NCI-H2171 (cell line): Measurements from ENCODE around the gene BNC2.

ENCODE experiments used
- DNase-seq: peaks from one replicate; lab custom pipeline; 2025; lab: John Stamatoyannopoulos, UW

BNC2 gene

DNA sequence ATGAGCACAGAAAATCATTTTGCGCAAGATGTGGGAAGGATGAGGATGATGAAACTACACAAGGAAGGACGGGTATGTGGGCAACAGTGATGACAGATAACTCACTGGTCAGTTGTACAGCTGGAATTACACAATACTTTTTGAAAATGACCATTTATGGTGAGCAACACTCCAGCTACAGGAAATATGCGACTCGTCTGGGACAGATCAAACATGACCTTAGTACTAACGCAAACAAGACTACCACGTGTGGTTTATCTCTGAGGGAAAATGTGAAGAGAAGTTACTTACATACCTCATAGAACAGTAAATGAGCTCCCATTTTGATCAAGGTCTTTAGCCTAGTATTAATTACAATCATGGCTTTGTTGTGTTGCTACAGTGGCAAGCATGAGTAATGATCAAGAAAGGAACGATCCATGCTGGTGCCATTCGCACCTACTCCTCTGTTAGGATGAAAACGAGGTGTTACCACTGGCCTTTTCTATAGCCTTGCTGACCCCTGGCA is 456.9 kb downstream of the BNC2 start:
- no peak for DNase-seq

DNA sequence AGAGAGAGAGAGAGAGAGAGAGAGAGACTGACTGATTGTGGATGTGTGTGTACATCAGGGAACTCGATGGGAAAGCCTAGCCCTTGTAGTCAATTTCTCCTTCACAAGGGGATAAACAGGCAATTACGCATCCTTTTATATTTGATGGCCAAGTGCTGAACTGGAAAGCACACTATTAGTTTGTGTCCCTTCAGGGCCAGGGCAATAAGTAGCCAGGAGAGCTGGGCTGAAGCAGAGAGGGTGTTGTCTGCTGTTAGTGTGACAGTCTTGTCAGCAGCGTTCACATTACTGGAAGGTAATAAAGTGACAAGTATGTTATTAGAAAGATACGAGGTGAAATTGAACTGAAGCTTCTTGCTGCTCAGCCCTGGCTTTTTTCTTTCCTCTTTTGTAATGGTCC is 457.7 kb downstream of the BNC2 start:
- DNase-seq = no peak

DNA sequence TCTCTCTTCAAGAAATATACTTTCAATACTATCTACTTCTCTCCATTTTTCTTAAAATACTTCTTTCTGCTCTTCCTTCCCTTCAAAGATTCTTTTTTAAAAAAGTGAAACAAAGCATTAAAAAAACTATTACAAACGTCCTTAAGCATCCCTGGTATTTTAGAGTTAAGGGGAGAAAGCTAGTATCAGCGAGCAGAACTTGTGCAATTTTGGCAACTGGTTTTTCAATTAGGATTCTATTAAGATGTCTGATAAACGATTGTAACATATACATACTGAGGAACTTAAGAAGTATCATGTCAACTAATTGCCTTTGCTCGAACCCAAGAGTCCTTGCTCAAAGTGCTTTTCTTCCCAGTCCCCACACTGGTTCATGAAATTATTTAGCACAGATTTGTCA is 459.2 kb downstream of the BNC2 start:
- no peak for DNase-seq

DNA sequence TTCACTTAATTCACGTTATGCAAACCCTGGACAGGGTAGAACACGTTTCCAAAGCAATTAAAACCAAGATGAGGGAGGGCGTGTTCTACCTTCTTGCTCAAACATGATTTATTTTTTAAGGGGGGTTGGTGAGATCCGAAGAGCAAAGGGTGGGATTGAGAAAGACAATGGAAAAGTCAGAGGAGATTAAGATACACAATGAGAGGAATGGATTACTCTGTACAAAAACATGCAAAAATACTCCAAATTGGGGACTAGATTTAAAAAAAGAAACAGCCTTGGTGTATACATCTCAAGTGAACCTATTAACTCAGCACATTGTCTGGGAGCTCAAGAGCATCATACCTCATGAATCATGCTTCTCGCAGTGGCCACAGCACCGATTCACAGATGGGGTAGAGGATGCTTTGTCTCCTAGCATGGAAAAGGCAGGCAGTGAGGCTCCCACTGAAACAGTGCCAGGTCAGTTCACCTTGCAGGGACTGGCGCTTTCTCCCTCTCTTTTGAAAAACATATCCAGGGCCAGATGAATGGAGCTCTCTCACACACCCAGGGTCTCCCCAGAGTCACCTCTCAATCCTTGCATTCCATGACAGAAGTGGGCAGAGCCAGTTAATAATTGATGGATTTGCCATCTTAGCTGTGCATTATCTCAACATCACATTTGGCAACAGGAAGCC is 459.7 kb downstream of the BNC2 start:
- no peak for DNase-seq

DNA sequence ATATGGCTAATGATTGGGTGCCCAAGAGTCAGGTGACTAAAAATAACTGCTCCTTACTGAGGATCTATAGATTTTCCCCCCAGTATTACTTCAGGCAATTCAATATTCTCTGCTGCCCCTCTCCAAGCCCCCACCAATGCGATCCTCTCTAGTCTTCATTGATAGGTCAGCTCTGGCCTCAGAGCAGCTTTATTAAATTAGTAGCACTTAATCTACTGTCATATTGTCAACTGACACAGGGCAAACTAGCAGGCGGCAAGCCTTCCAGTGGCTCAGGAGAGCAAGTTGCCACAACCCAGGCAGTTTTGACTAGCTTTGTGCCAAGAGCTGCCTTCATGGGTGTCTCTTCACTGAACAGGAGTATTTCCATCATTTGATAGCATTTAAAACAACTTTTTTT is 462.9 kb downstream of the BNC2 start:
- no peak for DNase-seq

DNA sequence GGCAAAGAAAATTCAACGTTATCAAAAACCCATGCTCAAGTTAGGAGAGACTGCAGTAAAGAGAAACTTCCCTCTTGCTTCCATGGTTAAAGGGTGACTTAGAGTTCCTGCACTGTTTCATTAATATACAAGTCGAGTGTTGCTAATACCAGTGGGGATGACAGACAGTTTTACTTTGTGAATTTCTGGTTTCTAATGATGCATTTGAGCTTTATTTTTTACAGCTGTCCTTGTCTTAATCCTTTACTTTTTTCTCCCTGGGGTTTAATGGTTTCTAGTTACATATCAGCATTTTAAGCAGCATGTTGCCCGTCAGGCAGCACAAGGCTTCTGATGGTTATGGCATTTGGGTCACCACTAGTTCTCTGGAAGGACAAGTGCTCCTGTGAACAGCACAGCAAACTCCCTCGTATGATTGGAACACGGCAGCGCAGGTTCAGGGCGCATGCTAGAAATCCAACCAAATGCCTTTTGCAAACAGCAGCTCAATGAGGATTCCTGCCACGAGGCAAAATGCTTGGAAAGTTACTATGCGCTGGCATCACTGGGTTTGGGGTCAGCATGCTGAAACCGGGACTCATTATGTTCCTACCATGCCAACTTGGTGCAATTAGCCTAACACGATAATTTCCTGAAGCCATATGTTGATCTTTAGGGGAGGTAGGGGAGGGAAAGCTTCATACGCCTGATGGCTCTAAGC is 463.8 kb downstream of the BNC2 start:
- no peak for DNase-seq

DNA sequence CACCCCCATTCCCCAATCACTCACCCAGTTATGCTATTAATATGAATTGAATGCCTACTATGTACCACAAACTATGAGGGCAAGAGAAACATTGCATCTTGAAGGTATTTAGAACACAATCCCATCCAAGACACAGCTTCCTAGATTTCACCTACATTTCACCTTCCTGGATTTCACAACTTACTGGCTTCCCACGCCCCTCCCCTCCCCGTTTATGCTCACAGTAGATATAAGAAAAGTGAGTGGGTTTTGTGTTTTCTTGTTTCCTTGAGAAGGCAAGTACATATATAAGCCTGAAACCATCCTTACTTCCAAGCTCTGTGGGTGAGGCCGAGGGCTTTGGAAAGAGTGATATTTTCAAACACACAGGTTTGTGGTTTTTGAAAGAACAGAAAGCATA is 465.0 kb downstream of the BNC2 start:
- DNase-seq = no peak

DNA sequence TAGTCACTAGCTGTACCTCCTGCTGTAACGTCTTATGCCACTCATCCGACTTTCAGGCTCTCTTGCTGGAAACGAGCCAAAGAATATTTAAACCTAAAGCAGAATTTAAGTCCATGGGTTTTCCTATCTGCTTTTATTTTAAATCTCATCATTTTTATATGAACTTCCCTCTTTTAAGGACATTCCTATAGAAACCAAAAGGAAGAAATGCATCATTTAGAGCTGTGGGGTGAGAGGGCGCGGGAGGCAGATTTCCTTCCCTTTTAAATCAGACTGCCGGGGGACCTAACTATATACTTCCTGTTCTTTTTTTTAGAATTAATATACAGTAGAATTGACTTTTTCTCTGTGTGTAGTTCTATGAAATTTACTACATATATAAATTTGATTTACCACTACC is 468.8 kb downstream of the BNC2 start:
- no peak for DNase-seq

DNA sequence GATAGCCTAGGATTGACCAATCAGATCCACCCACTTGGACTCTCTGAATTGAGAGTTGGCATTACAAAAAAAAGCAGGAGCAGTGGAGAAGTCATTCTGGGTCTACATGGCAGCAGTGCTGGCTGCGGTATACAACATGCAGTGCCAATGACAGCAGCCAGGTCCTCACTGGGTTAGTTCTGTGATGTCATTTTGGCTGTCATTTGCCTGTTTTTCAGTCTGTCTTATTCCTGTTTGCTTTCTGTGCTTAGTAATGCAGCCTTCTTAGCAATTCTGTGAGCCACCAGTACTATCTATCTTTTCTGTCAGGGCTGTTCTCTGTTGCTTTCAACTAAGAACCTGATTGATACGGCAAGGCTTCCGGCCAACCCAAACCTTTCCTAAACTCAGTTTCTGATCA is 471.8 kb downstream of the BNC2 start:
- no peak for DNase-seq

DNA sequence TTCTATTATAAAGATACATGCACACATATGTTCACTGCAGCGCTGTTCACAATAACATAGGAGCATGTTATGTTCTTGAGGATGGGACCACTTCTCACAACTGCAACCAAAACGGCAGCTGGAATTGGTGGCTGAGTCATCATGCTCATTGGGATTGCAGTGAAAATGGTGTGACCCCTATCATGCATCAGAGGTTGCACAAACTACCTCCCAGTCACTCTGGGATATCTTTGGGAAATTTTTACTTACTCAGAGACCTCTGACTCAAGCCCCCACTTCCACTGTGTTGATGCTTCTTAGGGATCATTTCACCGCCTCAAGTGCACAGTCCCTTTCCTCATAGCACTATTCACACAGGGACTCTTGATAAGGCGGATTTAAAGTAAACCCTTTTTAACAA is 474.1 kb downstream of the BNC2 start:
- no peak for DNase-seq

DNA sequence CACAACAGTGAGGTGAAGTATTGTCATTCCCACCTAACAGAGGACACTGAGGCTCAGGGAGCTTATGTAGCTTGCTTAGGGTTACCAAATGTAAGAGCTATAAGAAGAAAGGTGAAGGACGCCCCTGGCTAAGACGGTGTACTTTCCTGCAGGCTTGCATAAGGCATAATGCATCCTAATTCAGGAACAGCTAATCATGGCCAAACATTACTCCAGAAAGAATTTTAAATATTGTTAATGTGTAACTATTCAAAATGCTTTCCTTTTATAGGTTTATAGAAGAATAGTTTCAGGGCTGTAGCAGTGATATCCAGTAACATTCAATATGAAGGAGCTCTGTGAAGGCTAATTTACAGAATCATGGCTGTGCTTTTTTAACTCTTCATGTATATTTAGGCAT is 479.1 kb downstream of the BNC2 start:
- DNase-seq = no peak

DNA sequence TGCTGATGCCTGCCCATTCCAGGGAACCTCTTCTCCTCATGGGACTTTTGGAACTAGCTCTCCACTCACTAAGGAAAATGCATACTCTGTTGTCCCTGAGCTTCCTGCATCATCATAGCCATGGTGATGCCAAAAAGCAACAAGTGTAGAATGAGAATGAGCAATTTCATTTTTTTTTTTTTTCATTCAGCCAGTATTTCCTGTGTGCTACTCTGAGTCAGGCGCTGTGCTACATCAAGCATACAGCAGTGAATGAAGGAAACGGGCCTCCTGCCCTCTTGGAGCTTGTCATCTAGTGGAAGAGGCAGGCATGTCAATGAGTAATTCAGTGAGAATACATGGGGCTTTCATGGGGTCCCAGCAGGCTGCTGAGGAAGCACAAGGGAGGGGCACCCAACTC is 483.1 kb downstream of the BNC2 start:
- no peak for DNase-seq

DNA sequence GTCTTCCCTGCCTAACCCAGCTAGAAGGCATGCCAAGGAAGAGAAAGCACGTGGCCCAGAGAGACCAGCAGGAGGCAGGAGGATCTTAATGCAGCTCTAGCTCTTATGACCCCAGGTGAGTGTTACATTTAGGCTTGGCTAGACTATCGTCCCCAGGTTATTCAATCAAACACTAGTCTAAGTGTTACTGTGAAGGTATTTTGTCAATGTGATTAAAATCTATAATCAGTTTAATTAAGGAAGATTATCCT is 483.7 kb downstream of the BNC2 start:
- DNase-seq = no peak

DNA sequence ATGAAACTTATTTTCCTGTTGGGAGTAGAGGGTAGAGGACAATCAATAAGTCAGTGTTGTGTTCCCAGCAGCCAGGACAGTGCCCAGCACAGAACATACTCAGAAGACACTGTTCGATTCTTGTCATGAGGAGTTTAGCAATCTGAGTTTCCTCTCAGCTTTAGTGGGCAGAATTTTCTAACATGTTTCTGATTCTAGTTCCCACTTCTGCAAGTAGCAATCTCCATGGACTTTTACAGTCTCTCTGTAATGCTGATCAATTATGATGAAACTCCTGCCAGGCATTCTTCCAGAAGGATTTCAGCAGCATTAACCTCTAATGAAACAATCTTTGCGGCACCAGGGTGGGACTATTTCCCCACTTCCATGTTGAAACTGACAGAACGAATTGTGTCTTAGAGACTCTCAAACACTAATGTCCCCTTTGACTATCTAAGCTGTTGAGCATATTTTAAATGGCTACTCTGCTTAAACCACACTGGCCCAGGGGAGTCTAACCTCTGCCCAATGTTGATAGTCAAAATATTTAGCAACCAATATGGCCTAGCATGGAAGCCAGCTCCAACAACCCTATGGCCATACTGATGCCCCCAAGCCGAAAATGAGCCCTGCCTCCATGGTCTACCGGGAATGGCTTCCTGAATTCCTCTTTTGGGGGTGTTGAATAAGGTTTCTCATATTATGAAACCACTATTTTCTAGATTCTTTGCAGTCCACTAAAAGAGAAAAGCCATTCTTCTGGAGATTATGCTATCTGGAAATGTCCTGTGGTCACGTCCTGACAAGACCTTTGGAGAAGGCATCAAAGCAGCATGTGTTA is 484.3 kb downstream of the BNC2 start:
- no peak for DNase-seq

DNA sequence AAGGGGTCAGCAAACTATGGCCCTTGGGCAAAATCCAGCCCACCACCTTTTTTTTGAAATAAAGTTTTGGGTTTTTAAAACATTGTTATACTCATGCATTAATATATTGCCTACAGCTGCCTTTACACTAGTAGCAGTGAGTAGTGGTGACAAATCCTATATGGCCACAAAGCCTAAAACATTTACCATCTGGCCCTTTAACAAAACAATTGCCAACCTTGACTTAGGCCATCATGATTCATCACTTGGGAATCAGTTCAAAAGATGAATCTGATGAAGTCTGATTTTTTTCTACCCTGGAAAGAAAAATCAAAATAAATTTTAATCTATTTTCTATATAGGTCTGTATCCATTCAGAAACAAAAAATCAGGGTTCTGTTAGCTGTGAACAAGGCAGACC is 484.9 kb downstream of the BNC2 start:
- DNase-seq = no peak

DNA sequence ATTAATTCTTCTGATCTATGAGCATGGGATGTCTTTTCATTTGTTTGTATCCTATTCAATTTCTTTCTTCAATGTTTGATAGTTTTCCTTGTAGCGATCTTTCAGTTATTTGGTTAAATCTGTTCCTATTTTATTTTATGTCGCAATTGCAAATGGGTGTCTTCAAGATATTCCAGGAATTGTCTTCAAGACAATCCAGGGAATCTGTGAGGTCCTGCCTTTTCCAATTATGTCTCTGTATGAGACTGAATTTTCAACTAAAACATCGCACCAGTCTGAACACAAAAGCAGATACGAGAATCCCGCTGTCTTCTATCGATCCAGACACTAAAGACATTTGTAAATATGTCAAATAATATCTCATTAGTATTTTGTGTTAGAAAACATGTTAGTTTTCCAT is 485.5 kb downstream of the BNC2 start:
- DNase-seq = no peak

DNA sequence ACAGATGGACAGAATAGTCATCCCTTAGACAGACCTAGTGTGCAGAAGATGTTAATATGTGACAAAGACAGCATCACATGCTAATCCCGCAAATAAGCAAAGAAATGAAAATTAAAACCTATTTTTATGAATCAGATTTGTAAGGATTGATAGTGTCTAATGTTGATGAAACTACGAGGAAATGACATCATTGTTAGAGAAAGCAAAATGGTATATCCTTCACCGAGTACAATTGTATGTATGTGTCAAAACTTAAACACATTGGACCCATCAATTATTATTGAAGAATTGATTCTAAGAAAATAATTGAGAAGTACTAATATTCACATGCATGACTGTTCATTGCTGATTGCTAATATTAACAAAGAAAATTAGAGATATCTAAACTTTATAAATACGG is 493.2 kb downstream of the BNC2 start:
- DNase-seq = no peak

DNA sequence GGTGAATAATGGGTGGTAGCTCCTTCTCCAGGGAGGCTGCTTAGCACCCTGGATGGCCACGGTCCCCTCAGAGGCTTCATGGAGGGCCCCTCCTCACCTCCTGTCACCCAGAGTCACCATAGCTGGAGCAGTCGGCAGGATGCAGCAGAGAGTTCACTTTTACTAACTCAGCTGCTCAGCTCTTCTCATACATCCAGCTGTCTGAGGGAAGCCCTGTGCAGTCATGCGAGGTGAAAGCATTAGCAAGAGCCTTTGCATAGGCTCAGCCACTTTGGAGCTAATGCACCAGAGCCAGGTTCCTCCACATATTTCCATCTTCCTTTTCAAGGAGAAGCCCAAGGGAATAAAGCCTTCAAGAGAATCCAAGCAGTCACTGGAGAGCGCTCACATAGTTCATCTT is 499.2 kb downstream of the BNC2 start:
- no peak for DNase-seq

DNA sequence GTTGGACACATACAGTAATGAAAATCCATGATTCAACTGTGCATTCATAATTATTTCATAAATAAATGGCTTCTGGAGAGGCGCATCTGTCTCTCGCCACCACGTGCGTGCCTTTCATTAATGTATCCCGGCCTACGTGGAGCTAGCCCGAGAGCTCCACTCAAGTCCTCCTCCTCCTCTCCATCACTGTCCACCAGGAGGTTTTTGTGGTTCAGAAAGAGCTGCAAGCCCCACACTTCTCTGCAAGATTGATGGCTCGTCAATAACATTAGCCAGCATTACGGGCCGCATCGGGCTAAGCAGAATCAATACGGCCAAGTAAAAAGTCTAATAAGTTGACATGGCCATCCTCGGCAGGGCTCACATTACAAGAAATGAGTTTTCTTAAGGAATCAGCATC is 499.8 kb downstream of the BNC2 start:
- no peak for DNase-seq

DNA sequence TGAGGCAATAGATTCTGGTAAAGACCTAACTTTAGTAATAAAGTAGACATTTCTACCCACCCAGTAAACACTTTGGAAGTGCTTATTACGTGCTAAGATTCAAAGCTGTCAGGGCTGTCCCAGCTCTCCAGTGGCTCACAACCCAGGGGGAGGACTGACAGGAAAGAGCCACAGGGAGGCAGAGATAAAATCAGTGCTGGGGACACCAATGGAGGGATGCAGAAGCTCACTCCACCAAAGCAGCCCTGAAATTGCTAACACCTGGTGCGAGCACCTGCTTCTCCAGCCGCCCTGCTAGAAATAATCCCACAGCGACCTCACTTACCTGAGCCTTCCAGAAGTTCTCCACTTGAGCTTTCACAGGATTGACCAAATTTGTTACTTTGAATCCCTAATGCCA is 501.0 kb downstream of the BNC2 start:
- no peak for DNase-seq

DNA sequence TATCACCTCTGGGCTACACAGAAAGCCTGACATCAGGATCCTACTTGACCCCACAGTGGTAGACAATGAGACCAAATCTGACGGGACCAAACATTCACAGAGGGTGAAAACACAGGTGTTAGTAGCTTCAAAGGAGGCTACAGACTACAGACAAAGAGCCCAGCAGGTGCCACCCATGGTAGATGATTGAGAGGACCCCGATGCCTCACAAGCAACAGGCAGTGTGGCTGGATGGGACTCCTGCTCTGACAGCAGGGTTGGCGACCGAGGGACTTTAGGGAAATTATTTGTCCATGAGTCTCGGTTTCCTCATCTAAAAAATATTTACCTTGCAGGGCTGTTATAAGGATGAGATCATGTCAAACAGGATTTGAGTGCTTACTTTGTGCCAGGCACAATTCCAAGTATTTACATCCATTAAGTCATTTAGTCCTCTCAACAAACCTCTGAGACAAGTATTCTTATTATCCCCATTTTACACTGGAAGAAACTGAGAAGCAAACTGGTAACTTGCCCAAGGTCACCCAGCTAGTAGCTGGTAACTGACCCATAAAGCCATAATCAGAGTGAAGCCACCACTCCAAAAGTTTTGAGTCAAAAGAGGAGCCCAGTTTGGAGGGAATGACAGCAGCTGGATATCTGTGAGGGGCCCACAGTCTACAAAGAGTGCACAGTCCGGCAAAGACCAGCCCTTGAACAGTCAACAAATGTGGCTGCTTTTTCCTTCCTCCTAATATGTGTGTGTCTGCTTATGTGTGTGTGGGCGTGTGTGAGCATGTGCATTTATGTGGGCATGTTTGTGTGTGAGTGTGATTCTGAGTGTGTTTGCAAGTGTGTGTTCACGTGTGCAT is 502.0 kb downstream of the BNC2 start:
- no peak for DNase-seq

DNA sequence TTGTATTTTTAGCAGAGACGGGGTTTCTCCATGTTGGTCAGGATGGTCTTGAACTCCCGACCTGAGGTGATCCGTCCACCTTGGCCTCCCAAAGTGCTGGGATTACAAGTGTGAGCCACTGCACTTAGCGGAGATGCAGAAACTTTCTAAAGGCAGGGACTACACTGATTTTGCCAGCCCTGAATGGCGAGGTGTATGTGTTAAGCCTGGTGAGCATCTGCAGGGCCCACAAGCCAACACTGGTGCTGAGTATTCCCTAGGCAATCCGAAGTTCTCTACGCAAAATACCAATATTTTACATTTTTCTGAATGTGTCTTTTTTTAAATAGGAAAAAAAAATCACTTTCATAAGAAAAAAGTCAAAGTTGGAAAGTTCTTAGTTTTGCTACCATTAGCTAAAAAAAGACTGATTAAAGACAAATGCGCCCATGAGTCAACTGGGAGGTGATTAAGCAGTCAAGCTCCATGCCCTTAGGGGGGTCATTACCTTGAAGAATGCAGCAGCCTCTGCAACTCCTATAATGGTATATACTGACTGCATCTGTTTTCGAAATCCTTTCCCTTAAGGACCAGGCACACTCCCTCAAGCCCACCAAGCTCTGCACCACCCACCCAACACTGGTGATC is 502.8 kb downstream of the BNC2 start:
- DNase-seq = no peak
